H1 (cell line): Measurements from ENCODE around the gene ACTR1B. TPM values are rescaled to one million over a fixed set of nuclear protein-coding genes. Genes with fewer than 3 reads are reported as not detected.

Experiments
- ASH2L ChIP-seq: fragments of 200-600, 300-600 bp; sonication (generic); IDR thresholded peaks from one replicate; pipeline ENCODE4 v1.7.1; 2017; ENCODE audit warnings: low read length
- BCL11A ChIP-seq, 2 experiments: IDR thresholded peaks; one replicate each; pipeline ENCODE4 v1.6.1; 2011; ENCODE audit warnings: low read depth in 2 of 2, low read length in 2 of 2, mild to moderate bottlenecking in 2 of 2
- CHD1 ChIP-seq: IDR thresholded peaks from 2 replicates; pipeline ENCODE4 v1.6.1; 2012; ENCODE audit warnings: low read depth, low read length, improper control_type of control experiment
- CREB1 ChIP-seq: IDR thresholded peaks from 2 replicates; pipeline ENCODE4 v1.6.1; 2012; ENCODE audit warnings: inconsistent platforms
- EZH2 ChIP-seq: fragments of 200-600 bp; sonication (generic); IDR thresholded peaks from 2 replicates; pipeline ENCODE4 v1.7.1; 2012; ENCODE audit warnings: low read depth, mild to moderate bottlenecking, moderate library complexity, low read length, inconsistent platforms; ENCODE audit not compliant: severe bottlenecking
- JUND ChIP-seq: IDR thresholded peaks from 2 replicates; pipeline ENCODE4 v1.6.1; 2011; ENCODE audit warnings: mild to moderate bottlenecking, improper control_type of control experiment, low read length
- SAP30 ChIP-seq: fragments of 300-600 bp; sonication (generic); IDR thresholded peaks from 2 replicates; pipeline ENCODE4 v1.7.1; 2012; ENCODE audit warnings: low read length, moderate library complexity, mild to moderate bottlenecking, inconsistent platforms; ENCODE audit not compliant: insufficient read depth, insufficient replicate concordance
- SP1 ChIP-seq: IDR thresholded peaks from 2 replicates; pipeline ENCODE4 v1.6.1; 2011; ENCODE audit warnings: low read depth, low read length
- polyA plus RNA-seq, 7 experiments: library from polyadenylated mRNA; depleted of rRNA in 3 of 7; stranded (reverse) in 5 of 7; unstranded in 2 of 7; fragments of >200 nt in 5 of 7; fragments of 200-250 nt in 2 of 7; gene quantifications; 1 replicate in 5 of 7; 2 replicates in 1 of 7; 4 replicates in 1 of 7; pipeline versions ENCODE4 v1.2.1 to v1.2.3, GENCODE V29; 2011 to 2013; ENCODE audit warnings: missing spikeins in 2 of 7, mixed read lengths in 2 of 7
- total RNA-seq: library from RNA; stranded (reverse); fragmentation: NEBNext Ultra II Directional; extraction: Animal tissue kit (Norgen Biotek cat#: 25700); gene quantifications from 2 replicates; pipeline ENCODE4 v1.2.1, GENCODE V29; 2021

Gene ACTR1B
- total and polyA plus RNA-seq, 2 of the 8 experiments (the other 6 are each of a cell fraction or from before 2014, with no cell fraction given) = 40.7 to 56.0 TPM

DNA sequence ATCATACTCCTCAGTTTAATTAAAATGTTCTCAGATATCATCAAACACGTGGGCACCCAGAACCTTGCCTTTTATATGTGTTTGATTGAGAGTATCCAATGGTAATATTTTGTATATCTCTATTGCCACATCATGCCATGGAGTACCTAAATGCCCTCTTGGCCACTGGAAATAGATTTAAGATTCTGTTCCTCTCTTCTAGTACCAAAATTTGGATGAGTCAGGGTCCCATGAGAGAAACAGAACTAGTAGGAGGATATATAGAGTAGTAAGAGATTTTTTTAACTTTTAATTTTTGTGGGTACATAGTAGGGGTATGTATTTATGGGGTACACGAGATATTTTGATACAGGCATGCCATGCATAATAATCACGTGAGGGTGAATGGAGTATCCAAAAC is 39.9 kb upstream of the ACTR1B start (continued):
- TF ChIP-seq SP1 (no peak), CREB1 (no peak), EZH2 (no peak), BCL11A (IDR thresholded peaks at IDR 0.05; ENCODE audit: low read depth in 2 of 2, low read length in 2 of 2) (no peak), CHD1 (no peak), ASH2L (no peak), SAP30 (no peak), JUND (no peak)
